ENCODE data around the gene SLC16A5.

DNA sequence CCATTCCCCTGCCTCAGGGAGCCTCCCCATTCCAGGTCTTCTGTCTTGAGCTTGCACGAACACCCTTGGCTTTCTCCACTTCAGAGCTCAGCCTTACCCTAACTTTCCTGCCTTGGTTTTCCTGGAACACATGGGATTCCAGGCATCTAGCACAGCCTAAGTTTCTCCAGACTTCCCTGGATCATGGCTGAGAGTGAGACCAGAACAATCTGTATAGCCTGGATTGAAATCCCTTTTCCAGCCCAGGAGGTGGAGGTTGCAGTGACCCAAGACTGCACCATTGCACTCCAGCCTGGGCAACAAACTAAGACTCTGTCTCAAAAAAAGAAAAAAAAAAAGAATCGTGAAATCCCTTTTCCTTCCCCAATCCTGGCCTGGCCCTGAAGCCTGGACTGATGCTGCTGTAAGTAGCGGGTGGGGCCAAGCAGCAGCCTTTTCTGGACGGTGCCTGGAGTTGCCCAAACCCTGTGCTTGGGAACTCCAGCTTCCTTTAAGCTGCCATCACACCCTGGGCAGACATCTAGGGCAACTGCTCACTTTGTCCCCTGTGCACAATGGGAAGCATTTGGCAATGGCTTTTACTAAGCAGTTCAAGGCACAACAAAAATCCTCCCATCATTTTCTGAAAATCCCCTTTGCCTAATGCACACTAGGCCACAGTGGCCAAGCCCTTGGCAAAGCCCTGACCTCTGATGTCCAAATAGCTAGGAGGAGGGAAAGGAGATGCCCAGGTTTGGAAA lies 12.0 kb upstream of the SLC16A5 start:
- no peak for TF ChIP-seq CTCF (IDR thresholded peaks at IDR 0.05)
- TF ChIP-seq POLR2A (IDR thresholded peaks at IDR 0.05) = no peak
- no peak for TF ChIP-seq POLR2AphosphoS5 (IDR thresholded peaks at IDR 0.05)
